Esophagus squamous epithelium (tissue), 4 donors: Measurements from ENCODE around the gene IFNL1.

ENCODE experiments used
- POLR2A ChIP-seq, 4 donors: fragments of 450-650 bp; IDR thresholded peaks; one replicate each; pipeline ENCODE4 v1.6.1; 2017; ENCODE audit warnings: antibody characterized with exemption in 4 of 4, mild to moderate bottlenecking in 4 of 4, moderate library complexity in 3 of 4
- TF ChIP-seq, protein P1 (sequence below), 6 experiments: fragments of 450-650 bp in 4 of 6; fragments of 200-600 bp in 2 of 6; sonication (generic) in 2 of 6; IDR thresholded peaks; one replicate each; pipeline ENCODE4 v1.5.1; 2016 to 2019; ENCODE audit warnings: antibody characterized with exemption in 6 of 6, mild to moderate bottlenecking in 4 of 6, moderate library complexity in 4 of 6

DNA sequence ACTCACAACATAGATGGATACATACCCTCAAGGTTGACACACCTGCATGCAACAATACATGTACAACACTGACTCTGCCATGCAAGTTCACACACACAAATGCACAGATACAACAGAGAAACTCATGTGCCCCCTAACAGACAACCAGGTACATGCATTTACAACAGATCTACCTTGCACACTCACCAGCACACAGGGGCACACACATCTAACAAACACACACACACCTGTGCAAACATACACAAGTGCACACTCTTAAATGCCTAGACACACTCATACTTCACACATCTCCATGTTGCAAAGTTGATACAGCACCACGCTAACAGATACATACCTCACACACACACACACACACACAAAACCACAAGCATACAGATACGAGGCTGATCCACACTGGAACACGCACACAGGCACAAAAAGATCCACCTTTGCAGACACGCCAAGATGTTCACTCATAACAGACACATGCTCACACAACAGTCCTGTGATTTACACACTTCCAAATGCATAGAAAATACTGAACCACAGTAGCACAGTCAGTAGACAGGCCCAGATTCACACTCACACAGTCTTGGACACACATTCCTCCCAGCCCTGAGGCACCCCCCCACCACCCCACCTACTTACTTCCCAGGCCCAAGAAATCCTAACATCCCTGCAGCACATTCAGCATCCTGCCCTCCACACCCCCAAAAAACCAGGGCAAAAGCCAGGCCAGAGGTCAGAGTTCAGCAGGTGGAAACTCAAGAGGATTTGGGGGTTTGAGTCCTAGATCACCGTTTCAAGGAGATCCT, 23.1 kb downstream of the IFNL1 start:
- TF ChIP-seq, protein P1, sequence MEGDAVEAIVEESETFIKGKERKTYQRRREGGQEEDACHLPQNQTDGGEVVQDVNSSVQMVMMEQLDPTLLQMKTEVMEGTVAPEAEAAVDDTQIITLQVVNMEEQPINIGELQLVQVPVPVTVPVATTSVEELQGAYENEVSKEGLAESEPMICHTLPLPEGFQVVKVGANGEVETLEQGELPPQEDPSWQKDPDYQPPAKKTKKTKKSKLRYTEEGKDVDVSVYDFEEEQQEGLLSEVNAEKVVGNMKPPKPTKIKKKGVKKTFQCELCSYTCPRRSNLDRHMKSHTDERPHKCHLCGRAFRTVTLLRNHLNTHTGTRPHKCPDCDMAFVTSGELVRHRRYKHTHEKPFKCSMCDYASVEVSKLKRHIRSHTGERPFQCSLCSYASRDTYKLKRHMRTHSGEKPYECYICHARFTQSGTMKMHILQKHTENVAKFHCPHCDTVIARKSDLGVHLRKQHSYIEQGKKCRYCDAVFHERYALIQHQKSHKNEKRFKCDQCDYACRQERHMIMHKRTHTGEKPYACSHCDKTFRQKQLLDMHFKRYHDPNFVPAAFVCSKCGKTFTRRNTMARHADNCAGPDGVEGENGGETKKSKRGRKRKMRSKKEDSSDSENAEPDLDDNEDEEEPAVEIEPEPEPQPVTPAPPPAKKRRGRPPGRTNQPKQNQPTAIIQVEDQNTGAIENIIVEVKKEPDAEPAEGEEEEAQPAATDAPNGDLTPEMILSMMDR (IDR thresholded peaks at IDR 0.05), result no peak
- no peak for TF ChIP-seq POLR2A (IDR thresholded peaks at IDR 0.05)
